H1 (cell line): ENCODE data around the gene MYO7B. TPM values are rescaled to one million over a fixed set of nuclear protein-coding genes. Genes with fewer than 3 reads are reported as not detected.
A peak's percentile ranks its signal among the peaks of the same experiment; 100 is the strongest.

Source experiments
- CTCF ChIA-PET: fragments of 300-600 bp; sonication (Branson Sonifier 250); formaldehyde crosslinking; loops from one replicate; lab custom pipeline; 2021; ENCODE audit not compliant: partially characterized antibody; lab: Charles Lee
- POLR2A ChIA-PET: fragments of 300-600 bp; sonication (Branson Sonifier 250); formaldehyde crosslinking; loops from one replicate; lab custom pipeline; 2021; ENCODE audit warnings: inconsistent platforms; ENCODE audit not compliant: partially characterized antibody; lab: Charles Lee
- DNase-seq, 2 experiments: peaks; one replicate each; pipeline versions ENCODE4 v3.0.0 to v3.0.0-alpha.2; 2010 to 2022; ENCODE audit warnings: low spot score in 2 of 2, low read depth in 1 of 2, mixed read lengths in 1 of 2
- FAIRE-seq: peaks from 2 replicates; lab custom pipeline; 2011; peaks lifted over from hg19 to GRCh38; lab: Jason Lieb, UNC
- H2AFZ ChIP-seq: 2 replicates; pipeline ENCODE4 v1.8.1; 2012; ENCODE audit warnings: low read length, inconsistent platforms
- H2AK5ac ChIP-seq: 2 replicates; pipeline ENCODE4 v1.6.1; 2013; ENCODE audit warnings: low read depth, low read length
- H2BK120ac ChIP-seq: replicated peaks from 2 replicates; pipeline ENCODE3; 2013; ENCODE audit warnings: low read depth, low read length, inconsistent platforms
- H2BK12ac ChIP-seq: 2 replicates; pipeline ENCODE4 v1.6.1; 2013; ENCODE audit warnings: low read depth, low read length
- H2BK15ac ChIP-seq: 2 replicates; pipeline ENCODE4 v1.6.1; 2013; ENCODE audit warnings: low read length
- H2BK20ac ChIP-seq: 2 replicates; pipeline ENCODE4 v1.6.1; 2013; ENCODE audit warnings: low read length
- H2BK5ac ChIP-seq: 2 replicates; pipeline ENCODE4 v1.6.1; 2013; ENCODE audit warnings: low read depth, low read length
- H3K14ac ChIP-seq: 2 replicates; pipeline ENCODE4 v1.6.1; 2013; ENCODE audit warnings: inconsistent platforms; ENCODE audit not compliant: insufficient read length
- H3K18ac ChIP-seq: 2 replicates; pipeline ENCODE4 v1.6.1; 2013; ENCODE audit warnings: low read length; ENCODE audit errors: extremely low read depth
- H3K23ac ChIP-seq: 2 replicates; pipeline ENCODE4 v1.6.1; 2013; ENCODE audit warnings: inconsistent platforms; ENCODE audit not compliant: insufficient read length
- H3K23me2 ChIP-seq: 2 replicates; pipeline ENCODE4 v1.6.1; 2013; ENCODE audit warnings: low read depth, low read length
- H3K27ac ChIP-seq: 2 replicates; pipeline ENCODE4 v1.6.1; 2011; ENCODE audit warnings: low read depth, low read length, inconsistent platforms
- H3K27me3 ChIP-seq, 4 experiments: replicated peaks in 1 of 4; 1 replicate in 1 of 4; 2 replicates in 3 of 4; pipeline versions ENCODE4 v1.6.1 to v1.8.1; 2011 to 2013; ENCODE audit warnings: low read length in 3 of 4, mild to moderate bottlenecking in 3 of 4, inconsistent platforms in 2 of 4, mixed read lengths in 2 of 4, moderate library complexity in 1 of 4; ENCODE audit not compliant: control insufficient read depth in 3 of 4, insufficient read depth in 3 of 4; ENCODE audit errors: extremely low read depth in 1 of 4
- H3K36me3 ChIP-seq, 4 experiments: 2 replicates each; pipeline versions ENCODE4 v1.6.1 to v1.8.1; 2011 to 2013; ENCODE audit warnings: mild to moderate bottlenecking in 4 of 4, low read length in 3 of 4, moderate library complexity in 2 of 4, control low read depth in 1 of 4, inconsistent platforms in 1 of 4; ENCODE audit not compliant: insufficient read depth in 4 of 4, control insufficient read depth in 2 of 4
- H3K4ac ChIP-seq: replicated peaks from 2 replicates; pipeline ENCODE3; 2013; ENCODE audit warnings: low read length, low read depth, mixed read lengths, inconsistent platforms; ENCODE audit not compliant: insufficient read length
- H3K4me1 ChIP-seq, 4 experiments: replicated peaks in 1 of 4; 1 replicate in 1 of 4; 2 replicates in 3 of 4; pipeline versions ENCODE4 v1.6.1 to v1.8.1; 2011 to 2013; ENCODE audit warnings: low read length in 3 of 4, inconsistent platforms in 2 of 4, mixed read lengths in 1 of 4; ENCODE audit not compliant: insufficient read depth in 4 of 4, control insufficient read depth in 3 of 4
- H3K4me2 ChIP-seq, 2 experiments: 2 replicates each; pipeline versions ENCODE4 v1.6.1 to v1.8.1; 2011 to 2013; ENCODE audit warnings: low read depth in 2 of 2, low read length in 2 of 2, control low read depth in 1 of 2, inconsistent platforms in 1 of 2, mild to moderate bottlenecking in 1 of 2; ENCODE audit not compliant: insufficient read depth in 1 of 2
- H3K4me3 ChIP-seq, 4 experiments: fragments of 200-600, 300-600 bp in 1 of 4; sonication (generic), shearing (Covaris generic), sonication (Bioruptor Twin) in 1 of 4; 2 replicates each; pipeline versions ENCODE4 v1.5.1 to v1.8.1; 2011 to 2016; ENCODE audit warnings: low read length in 4 of 4, low read depth in 3 of 4, control low read depth in 2 of 4, inconsistent platforms in 2 of 4, mild to moderate bottlenecking in 2 of 4, mixed read lengths in 1 of 4, moderate library complexity in 1 of 4; ENCODE audit not compliant: insufficient read depth in 2 of 4; ENCODE audit errors: extremely low read depth in 1 of 4
- H3K56ac ChIP-seq: replicated peaks from 2 replicates; pipeline ENCODE3; 2013; ENCODE audit warnings: low read depth, mild to moderate bottlenecking, mixed read lengths, low read length, inconsistent platforms; ENCODE audit not compliant: insufficient read length
- H3K79me1 ChIP-seq: 2 replicates; pipeline ENCODE4 v1.6.1; 2013; ENCODE audit warnings: low read depth, low read length, control low read depth
- H3K79me2 ChIP-seq, 2 experiments: 2 replicates each; pipeline versions ENCODE4 v1.6.1 to v1.8.1; 2012 to 2013; ENCODE audit warnings: low read length in 2 of 2, mild to moderate bottlenecking in 2 of 2, inconsistent platforms in 1 of 2; ENCODE audit not compliant: insufficient read depth in 2 of 2, control insufficient read depth in 1 of 2
- H3K9ac ChIP-seq, 4 experiments: replicated peaks in 1 of 4; 1 replicate in 1 of 4; 2 replicates in 3 of 4; pipeline versions ENCODE4 v1.6.1 to v1.8.1; 2011 to 2013; ENCODE audit warnings: low read depth in 3 of 4, low read length in 3 of 4, control low read depth in 2 of 4, mild to moderate bottlenecking in 2 of 4, moderate library complexity in 2 of 4, inconsistent platforms in 1 of 4; ENCODE audit errors: extremely low read depth in 1 of 4
- H3K9me3 ChIP-seq, 2 experiments: 2 replicates each; pipeline versions ENCODE4 v1.6.1 to v1.8.1; 2012 to 2013; ENCODE audit warnings: mild to moderate bottlenecking in 2 of 2, moderate library complexity in 2 of 2, control low read depth in 1 of 2, inconsistent platforms in 1 of 2, low read depth in 1 of 2, low read length in 1 of 2, mixed read lengths in 1 of 2; ENCODE audit not compliant: insufficient read depth in 2 of 2
- H4K20me1 ChIP-seq, 2 experiments: replicated peaks in 1 of 2; 2 replicates each; pipeline versions ENCODE3 to v1.8.1; 2011 to 2013; ENCODE audit warnings: inconsistent platforms in 2 of 2, low read length in 2 of 2, mild to moderate bottlenecking in 1 of 2; ENCODE audit not compliant: insufficient read depth in 2 of 2, control insufficient read depth in 1 of 2
- H4K5ac ChIP-seq: 2 replicates; pipeline ENCODE4 v1.6.1; 2013; ENCODE audit warnings: low read length, low read depth, mixed read lengths, inconsistent platforms; ENCODE audit not compliant: insufficient read length
- H4K8ac ChIP-seq: 2 replicates; pipeline ENCODE4 v1.8.0; 2013; ENCODE audit warnings: mild to moderate bottlenecking, moderate library complexity, low read length, inconsistent platforms; ENCODE audit not compliant: insufficient read depth; ENCODE audit errors: extremely low read depth
- H4K91ac ChIP-seq: replicated peaks from 2 replicates; pipeline ENCODE3; 2013; ENCODE audit warnings: low read length, mixed read lengths, inconsistent platforms; ENCODE audit not compliant: insufficient read length
- SIX5 ChIP-seq: IDR thresholded peaks from 2 replicates; pipeline ENCODE4 v1.6.1; 2011; ENCODE audit warnings: mild to moderate bottlenecking, low read depth, low read length
- WGBS, 2 experiments: shearing (Covaris generic) in 1 of 2; methylation state at CpG; one replicate each; pipeline versions ENCODE4 v1.1.6 to v1.1.7; 2013 to 2015; ENCODE audit warnings: low lambda C conversion rate in 2 of 2, mixed read lengths in 2 of 2, inconsistent platforms in 1 of 2, low coverage in 1 of 2, missing lambda C conversion rate in 1 of 2; ENCODE audit not compliant: insufficient replicate concordance in 2 of 2, insufficient coverage in 1 of 2, insufficient read length in 1 of 2; ENCODE audit errors: extremely low coverage in 1 of 2, missing lambda C conversion rate in 1 of 2; 5-methylcytosine and 5-hydroxymethylcytosine counted together
- polyA plus RNA-seq, 7 experiments: library from polyadenylated mRNA; depleted of rRNA in 3 of 7; stranded (reverse) in 5 of 7; unstranded in 2 of 7; fragments of >200 nt in 5 of 7; fragments of 200-250 nt in 2 of 7; gene quantifications; 1 replicate in 5 of 7; 2 replicates in 1 of 7; 4 replicates in 1 of 7; pipeline versions ENCODE4 v1.2.1 to v1.2.3, GENCODE V29; 2011 to 2013; ENCODE audit warnings: missing spikeins in 2 of 7, mixed read lengths in 2 of 7
- total RNA-seq: library from RNA; stranded (reverse); fragmentation: NEBNext Ultra II Directional; extraction: Animal tissue kit (Norgen Biotek cat#: 25700); gene quantifications from 2 replicates; pipeline ENCODE4 v1.2.1, GENCODE V29; 2021
- TF ChIP-seq, protein P1 (sequence below), 3 experiments: IDR thresholded peaks; 1 replicate in 2 of 3; 2 replicates in 1 of 3; pipeline versions ENCODE4 v1.5.1 to v1.6.1; 2011; ENCODE audit warnings: low read length in 3 of 3, mild to moderate bottlenecking in 3 of 3, inconsistent platforms in 2 of 3, low read depth in 1 of 3, moderate library complexity in 1 of 3; ENCODE audit not compliant: insufficient read depth in 1 of 3; ENCODE audit errors: control extremely low read depth in 1 of 3

MYO7B gene
- total and polyA plus RNA-seq, 2 of the 8 experiments (the other 6 are each of a cell fraction or from before 2014, with no cell fraction given) = not detected

GRCh38 chr2:127560201-127560930, 24.9 kb downstream of the MYO7B start:
- H2BK15ac ChIP-seq = no peak overlapping the region
- no peaks in the 10 kb centered on the region for H3K36me3 ChIP-seq
- no peak overlapping the region for H4K5ac ChIP-seq
- H3K9me3 ChIP-seq = no peaks in the 10 kb centered on the region
- no peaks in the 10 kb centered on the region for H3K79me1 ChIP-seq
- H3K4me2 ChIP-seq = no peak overlapping the region
- H3K27me3 ChIP-seq = no peaks in the 10 kb centered on the region
- no peak overlapping the region for H2BK120ac ChIP-seq
- H3K27ac ChIP-seq = no peak overlapping the region
- no peak overlapping the region for H2AK5ac ChIP-seq
- DNase-seq = no peak
- H3K9ac ChIP-seq = no peak overlapping the region
- peaks cover 0 to 6% (median 4%) of the 10 kb centered on the region in 4 experiments; a peak in 3 of 7 replicates for H3K4me1 ChIP-seq
- CTCF ChIA-PET = interaction anchor here (1.2 to 2.6 kb wide), 4 partner anchors 10 to 30 kb away, joined by 3 to 13 read pairs (median 7); no protein-coding TSS in a partner anchor
- no peak overlapping the region for H3K23ac ChIP-seq
- no peaks in the 10 kb centered on the region for H3K79me2 ChIP-seq
- peak overlapping the region; percentile 46 for H4K8ac ChIP-seq
- 88% methylated on average over 13 of the region's 13 CpGs; no CpG with 5 or more reads in 1 of the 2 experiments for WGBS, 2 experiments
- no peak overlapping the region for H3K56ac ChIP-seq
- POLR2A ChIA-PET = interaction anchor here (1.9 kb wide), 1 partner anchor 34 kb away, joined by 4 read pairs; the partner anchor contains the start of gene IWS1
- no peaks in the 10 kb centered on the region for H3K23me2 ChIP-seq
- TF ChIP-seq, protein P1, sequence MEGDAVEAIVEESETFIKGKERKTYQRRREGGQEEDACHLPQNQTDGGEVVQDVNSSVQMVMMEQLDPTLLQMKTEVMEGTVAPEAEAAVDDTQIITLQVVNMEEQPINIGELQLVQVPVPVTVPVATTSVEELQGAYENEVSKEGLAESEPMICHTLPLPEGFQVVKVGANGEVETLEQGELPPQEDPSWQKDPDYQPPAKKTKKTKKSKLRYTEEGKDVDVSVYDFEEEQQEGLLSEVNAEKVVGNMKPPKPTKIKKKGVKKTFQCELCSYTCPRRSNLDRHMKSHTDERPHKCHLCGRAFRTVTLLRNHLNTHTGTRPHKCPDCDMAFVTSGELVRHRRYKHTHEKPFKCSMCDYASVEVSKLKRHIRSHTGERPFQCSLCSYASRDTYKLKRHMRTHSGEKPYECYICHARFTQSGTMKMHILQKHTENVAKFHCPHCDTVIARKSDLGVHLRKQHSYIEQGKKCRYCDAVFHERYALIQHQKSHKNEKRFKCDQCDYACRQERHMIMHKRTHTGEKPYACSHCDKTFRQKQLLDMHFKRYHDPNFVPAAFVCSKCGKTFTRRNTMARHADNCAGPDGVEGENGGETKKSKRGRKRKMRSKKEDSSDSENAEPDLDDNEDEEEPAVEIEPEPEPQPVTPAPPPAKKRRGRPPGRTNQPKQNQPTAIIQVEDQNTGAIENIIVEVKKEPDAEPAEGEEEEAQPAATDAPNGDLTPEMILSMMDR (IDR thresholded peaks at IDR 0.05; ENCODE audit: control extremely low read depth in 1 of 3, insufficient read depth in 1 of 3, low read depth in 1 of 3, low read length in 3 of 3) = peak in 1 of 3 experiments; percentile 4; a peak in 1 of 4 replicates
- TF ChIP-seq SIX5 = no peak
- TF ChIP-seq, all 59 proteins: peak for 1
- H4K20me1 ChIP-seq = no peaks in the 10 kb centered on the region
- no peak overlapping the region for H3K4ac ChIP-seq
- H2BK5ac ChIP-seq = no peak overlapping the region
- no peak overlapping the region for H3K4me3 ChIP-seq
- H4K91ac ChIP-seq = no peak overlapping the region
- H3K18ac ChIP-seq = no peak overlapping the region; the same call in 1 of the 2 replicates
- H3K14ac ChIP-seq = no peak overlapping the region
- peak overlapping the region; percentile 67 for H2AFZ ChIP-seq
- H2BK20ac ChIP-seq = no peak overlapping the region
- no peak for FAIRE-seq
- peak overlapping the region; percentile 75; the same call in 1 of the 2 replicates for H2BK12ac ChIP-seq
